Measurements from ENCODE around the gene SDHAF1. TPM values are rescaled to one million over a fixed set of nuclear protein-coding genes. Genes with fewer than 3 reads are reported as not detected.

Gene SDHAF1
- total RNA-seq, 1 experiment from 2014 or later, result 21.0 TPM

- Histone ChIP-seq H3K27ac (ENCODE audit: low read depth, low read length) (no peak overlapping the region; the same call in 1 of the 2 replicates), H3K9me2 (ENCODE audit: insufficient read depth) (no peaks in the 10 kb centered on the region), H3K27me3 (ENCODE audit: insufficient read depth, low read length) (no peaks in the 10 kb centered on the region), H4K20me1 (ENCODE audit: insufficient read depth) (no peaks in the 10 kb centered on the region), H3K4me2 (ENCODE audit: low read length) (no peak overlapping the region), H2AFZ (ENCODE audit: low read depth, low read length, poor library complexity, severe bottlenecking) (no peak overlapping the region), H3K9me3 (ENCODE audit: control insufficient read depth in 1 of 2, insufficient read depth in 1 of 2, low read depth in 1 of 2, low read length in 2 of 2) (no peaks in the 10 kb centered on the region), H3K79me2 (ENCODE audit: insufficient read depth, low read length) (peaks cover 26% of the 10 kb centered on the region), H3K9ac (ENCODE audit: low read length) (no peak overlapping the region), H3K4me3 (replicated peaks in 1 of 2; ENCODE audit: low read depth in 1 of 2, low read length in 2 of 2) (no peak overlapping the region), H3K4me1 (ENCODE audit: control insufficient read depth in 1 of 2, insufficient read depth in 2 of 2, low read length in 2 of 2) (peaks cover 13 to 21% of the 10 kb centered on the region in 2 experiments), H3K36me3 (ENCODE audit: control insufficient read depth in 1 of 2, insufficient read depth in 2 of 2, low read length in 2 of 2) (0 out of 4 replicates have a peak, but pooled peaks cover 0 to 3% of the 10 kb centered on the region in 2 experiments)
- no TSS peak for BruUV-seq (replicated peaks)
- no peak for ATAC-seq
- ChIA-PET POLR2A (no interaction called here), RAD21 (ENCODE audit: low non-redundant PET in 1 of 2, low total read pairs in 2 of 2, uncharacterized antibody in 2 of 2, unreplicated experiment in 2 of 2) (no interaction called here), CTCF (no interaction called here)
- intact Hi-C loops (cut with micrococcal nuclease), result no loop called here
- no peak for TF ChIP-seq CTCF (IDR thresholded peaks at IDR 0.05 in 2 of 3, conservative IDR thresholded peaks at IDR 0.05 in 1 of 3; ENCODE audit: borderline replicate concordance in 1 of 3, insufficient read depth in 1 of 3, low read depth in 2 of 3, low read length in 2 of 3)
- TF ChIP-seq ATF3 (IDR thresholded peaks at IDR 0.05), result no peak
- TF ChIP-seq YY1 (IDR thresholded peaks at IDR 0.05; ENCODE audit: extremely low read depth, insufficient replicate concordance, low read depth, low read length), result no peak
- no peak for TF ChIP-seq SRF (IDR thresholded peaks at IDR 0.05; ENCODE audit: low read depth)
- no peak for TF ChIP-seq MAX (IDR thresholded peaks at IDR 0.05)
- no peak for TF ChIP-seq ZNF274 (IDR thresholded peaks at IDR 0.05; ENCODE audit: low read depth, low read length)
- no peak for TF ChIP-seq TCF7L2 (IDR thresholded peaks at IDR 0.05; ENCODE audit: borderline replicate concordance, extremely low read depth, insufficient read depth, insufficient read length)
- TF ChIP-seq EGR1 (IDR thresholded peaks at IDR 0.05; ENCODE audit: low read depth), result no peak
- TF ChIP-seq POLR2AphosphoS5 (IDR thresholded peaks at IDR 0.05; ENCODE audit: low read depth, low read length), result no peak
- DNase-seq (ENCODE audit: low read depth, low spot score), result no peak
These were observed 1.9 kb upstream of the SDHAF1 start for GRCh38 chr19:35992907-35993765.
